Keratinocyte (primary cell): ENCODE measurements around the gene EFNA1. TPM values are rescaled to one million over a fixed set of nuclear protein-coding genes. Genes with fewer than 3 reads are reported as not detected.

ENCODE experiments used
- DNase-seq: peaks from one replicate; pipeline ENCODE4 v3.0.0-alpha.2; 2011; ENCODE audit warnings: low read depth, missing footprints, low spot score
- FAIRE-seq: peaks from 2 replicates; lab custom pipeline; 2011; peaks lifted over from hg19 to GRCh38; lab: Jason Lieb, UNC
- H2AFZ ChIP-seq: 2 replicates; pipeline ENCODE4 v1.6.0; 2012; ENCODE audit warnings: low read length, control low read depth, inconsistent platforms; ENCODE audit not compliant: control insufficient read depth
- H3K27ac ChIP-seq: 2 replicates; pipeline ENCODE4 v1.5.1; 2011; ENCODE audit warnings: low read length; ENCODE audit not compliant: control insufficient read depth, insufficient read depth
- H3K27me3 ChIP-seq: 3 replicates; pipeline ENCODE4 v1.6.0; 2011; ENCODE audit warnings: low read length; ENCODE audit not compliant: control insufficient read depth, insufficient read depth; ENCODE audit errors: extremely low read depth
- H3K36me3 ChIP-seq, 2 experiments: 2 replicates in 1 of 2; 3 replicates in 1 of 2; pipeline ENCODE4 v1.5.1; 2011; ENCODE audit warnings: low read length in 2 of 2, mild to moderate bottlenecking in 1 of 2; ENCODE audit not compliant: control insufficient read depth in 2 of 2, insufficient read depth in 2 of 2; ENCODE audit errors: extremely low read depth in 1 of 2
- H3K4me1 ChIP-seq: 3 replicates; pipeline ENCODE4 v1.5.1; 2011; ENCODE audit warnings: low read length; ENCODE audit not compliant: control insufficient read depth, insufficient read depth; ENCODE audit errors: extremely low read depth
- H3K4me2 ChIP-seq: 3 replicates; pipeline ENCODE4 v1.6.0; 2011; ENCODE audit warnings: low read depth, low read length; ENCODE audit not compliant: control insufficient read depth, insufficient read depth; ENCODE audit errors: extremely low read depth
- H3K4me3 ChIP-seq, 3 experiments: fragments of 200-600 bp in 1 of 3; sonication (generic) in 1 of 3; 2 replicates in 2 of 3; 3 replicates in 1 of 3; pipeline ENCODE4 v1.5.1; 2011 to 2016; ENCODE audit warnings: low read length in 3 of 3, mild to moderate bottlenecking in 3 of 3, control low read depth in 2 of 3, inconsistent platforms in 1 of 3, low read depth in 1 of 3, mixed read lengths in 1 of 3, mixed run types in 1 of 3, moderate library complexity in 1 of 3; ENCODE audit not compliant: control insufficient read depth in 2 of 3, insufficient read depth in 2 of 3; ENCODE audit errors: extremely low read depth in 1 of 3
- H3K79me2 ChIP-seq: 2 replicates; pipeline ENCODE4 v1.6.0; 2012; ENCODE audit warnings: low read length; ENCODE audit not compliant: control insufficient read depth, insufficient read depth
- H3K9ac ChIP-seq: 3 replicates; pipeline ENCODE4 v1.6.0; 2011; ENCODE audit warnings: low read length; ENCODE audit not compliant: control insufficient read depth, insufficient read depth; ENCODE audit errors: extremely low read depth
- H3K9me1 ChIP-seq: 3 replicates; pipeline ENCODE4 v1.6.0; 2011; ENCODE audit warnings: low read length; ENCODE audit not compliant: control insufficient read depth, insufficient read depth; ENCODE audit errors: extremely low read depth
- H3K9me3 ChIP-seq: 2 replicates; pipeline ENCODE4 v1.5.1; 2012; ENCODE audit warnings: low read depth, low read length; ENCODE audit not compliant: control insufficient read depth
- H4K20me1 ChIP-seq: 3 replicates; pipeline ENCODE4 v1.6.0; 2011; ENCODE audit warnings: low read length; ENCODE audit not compliant: control insufficient read depth, insufficient read depth; ENCODE audit errors: extremely low read depth
- EZH2 ChIP-seq: IDR thresholded peaks from one replicate; pipeline ENCODE4 v1.6.1; 2012; ENCODE audit warnings: inconsistent platforms, mild to moderate bottlenecking, low read length, moderate library complexity
- dilution Hi-C: fragments of 300-500 bp; cut with MboI; formaldehyde crosslinking; loops from one replicate; pipeline ENCODE4 v1.7.0; 2020; ENCODE audit warnings: low sequenced_read_pairs; ENCODE audit not compliant: extremely low pct_ligation_motif_present
- polyA plus RNA-seq, 5 experiments: library from polyadenylated mRNA; depleted of rRNA in 3 of 5; stranded (reverse) in 3 of 5; stranded (forward) in 1 of 5; unstranded in 1 of 5; fragments of >200 nt; gene quantifications; 1 replicate in 1 of 5; 2 replicates in 3 of 5; 3 replicates in 1 of 5; pipeline versions ENCODE4 v1.2.1 to v1.2.3, GENCODE V29; 2011 to 2012; ENCODE audit warnings: missing spikeins in 2 of 5, low read depth in 1 of 5, low replicate concordance in 1 of 5
- TF ChIP-seq, protein P1 (sequence below), 3 experiments: IDR thresholded peaks in 1 of 3; conservative IDR thresholded peaks in 1 of 3; optimal IDR thresholded peaks in 1 of 3; 2 replicates in 2 of 3; 3 replicates in 1 of 3; pipeline versions ENCODE3 to v1.5.1; 2011; ENCODE audit warnings: low read length in 3 of 3, mild to moderate bottlenecking in 3 of 3, moderate library complexity in 2 of 3, control low read depth in 1 of 3, inconsistent platforms in 1 of 3; ENCODE audit not compliant: insufficient read depth in 2 of 3; ENCODE audit errors: extremely low read depth in 1 of 3

Gene EFNA1
- polyA plus RNA-seq, 1 donor (not counting 4 experiments of a cell fraction or from before 2014, with no cell fraction given), result 77.5 TPM

DNA sequence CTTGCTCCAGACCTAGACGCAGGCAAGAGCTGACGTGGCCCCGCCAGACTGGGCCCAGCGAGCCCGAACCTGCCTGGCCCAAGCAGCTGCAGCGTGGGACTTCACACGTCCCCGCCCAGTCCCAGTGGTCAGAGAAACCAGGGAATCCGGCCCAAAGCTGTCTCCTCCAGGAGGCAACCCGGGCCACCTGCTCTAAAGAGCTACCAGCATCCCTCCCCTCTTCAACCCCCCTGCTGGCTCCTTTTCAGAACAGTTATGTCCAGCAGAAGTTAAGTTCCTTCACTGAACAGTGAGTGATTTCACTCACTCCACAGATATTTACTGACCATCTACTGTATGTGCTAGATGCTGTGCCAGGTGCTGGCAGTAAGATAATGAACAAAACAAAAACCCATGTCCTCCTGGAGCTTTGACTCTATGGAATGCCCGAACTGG is 2.1 kb upstream of the EFNA1 start:
- DNase-seq (peak; percentile 80), FAIRE-seq (peak; percentile 20)
- Histone ChIP-seq H3K4me3 (peak overlapping the region in 2 of 3 experiments; percentile 6 to 48), H3K4me1 (peaks cover 50% of the 10 kb centered on the region), H4K20me1 (no peaks in the 10 kb centered on the region), H3K9me1 (peaks cover 3% of the 10 kb centered on the region), H3K9ac (peak overlapping the region; percentile 96), H3K36me3 (peaks cover 0 to under 1% of the 10 kb centered on the region in 2 experiments), H3K27me3 (no peaks in the 10 kb centered on the region), H3K27ac (peak overlapping the region; percentile 84), H3K9me3 (no peaks in the 10 kb centered on the region), H3K4me2 (peak overlapping the region; percentile 85), H2AFZ (peak overlapping the region; percentile 16), H3K79me2 (peaks cover 24% of the 10 kb centered on the region)
- TF ChIP-seq, protein P1, sequence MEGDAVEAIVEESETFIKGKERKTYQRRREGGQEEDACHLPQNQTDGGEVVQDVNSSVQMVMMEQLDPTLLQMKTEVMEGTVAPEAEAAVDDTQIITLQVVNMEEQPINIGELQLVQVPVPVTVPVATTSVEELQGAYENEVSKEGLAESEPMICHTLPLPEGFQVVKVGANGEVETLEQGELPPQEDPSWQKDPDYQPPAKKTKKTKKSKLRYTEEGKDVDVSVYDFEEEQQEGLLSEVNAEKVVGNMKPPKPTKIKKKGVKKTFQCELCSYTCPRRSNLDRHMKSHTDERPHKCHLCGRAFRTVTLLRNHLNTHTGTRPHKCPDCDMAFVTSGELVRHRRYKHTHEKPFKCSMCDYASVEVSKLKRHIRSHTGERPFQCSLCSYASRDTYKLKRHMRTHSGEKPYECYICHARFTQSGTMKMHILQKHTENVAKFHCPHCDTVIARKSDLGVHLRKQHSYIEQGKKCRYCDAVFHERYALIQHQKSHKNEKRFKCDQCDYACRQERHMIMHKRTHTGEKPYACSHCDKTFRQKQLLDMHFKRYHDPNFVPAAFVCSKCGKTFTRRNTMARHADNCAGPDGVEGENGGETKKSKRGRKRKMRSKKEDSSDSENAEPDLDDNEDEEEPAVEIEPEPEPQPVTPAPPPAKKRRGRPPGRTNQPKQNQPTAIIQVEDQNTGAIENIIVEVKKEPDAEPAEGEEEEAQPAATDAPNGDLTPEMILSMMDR (optimal IDR thresholded peaks at IDR 0.05 in 1 of 3, IDR thresholded peaks at IDR 0.05 in 1 of 3, conservative IDR thresholded peaks at IDR 0.05 in 1 of 3; ENCODE audit: extremely low read depth in 1 of 3, insufficient read depth in 2 of 3, low read length in 3 of 3), result peak in 1 of 3 experiments; percentile 12
- no peak for TF ChIP-seq EZH2
- dilution Hi-C loops, result no loop called here

DNA sequence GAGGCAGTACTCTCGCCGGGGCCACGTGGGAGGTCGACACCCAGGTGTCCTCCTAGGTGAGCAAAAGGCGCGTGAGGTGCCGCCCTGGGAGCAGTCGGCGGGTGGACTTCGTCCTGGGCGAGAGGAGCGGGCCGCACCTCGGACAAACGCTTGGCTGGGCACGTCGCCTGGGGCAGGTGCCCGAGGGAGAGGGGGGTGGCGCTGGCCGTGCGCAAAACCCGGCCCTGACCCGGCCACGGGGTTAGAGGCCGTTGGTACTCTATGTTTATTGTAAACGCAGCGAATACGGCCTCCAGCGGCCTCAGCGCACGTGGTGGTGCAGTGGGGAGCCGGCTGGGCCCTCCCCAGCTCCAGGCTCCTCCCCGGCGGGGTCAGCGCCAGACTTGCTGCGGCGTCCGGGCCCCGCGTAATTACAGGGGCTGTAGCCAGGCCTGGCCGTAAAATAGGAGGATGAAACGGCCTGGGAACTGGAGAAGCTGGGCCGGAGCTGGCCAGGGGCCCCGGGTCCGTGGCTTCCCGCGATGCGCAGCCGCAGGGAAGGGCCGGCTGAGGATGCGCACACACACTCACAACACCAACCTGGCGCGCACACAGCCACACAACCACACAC is 1.6 kb upstream of the EFNA1 start:
- Histone ChIP-seq H3K4me1 (peaks cover 55% of the 10 kb centered on the region), H4K20me1 (no peaks in the 10 kb centered on the region), H3K36me3 (peaks cover 0 to 6% of the 10 kb centered on the region in 2 experiments), H3K79me2 (peaks cover 29% of the 10 kb centered on the region), H3K4me2 (peak overlapping the region; percentile 85), H3K27ac (peak overlapping the region; percentile 84), H3K9ac (peak overlapping the region; percentile 96), H3K4me3 (peak overlapping the region in 2 of 3 experiments; percentile 76 to 88), H3K27me3 (no peaks in the 10 kb centered on the region), H3K9me1 (peaks cover 3% of the 10 kb centered on the region), H3K9me3 (no peaks in the 10 kb centered on the region), H2AFZ (peak overlapping the region; percentile 59)
- TF ChIP-seq, protein P1 (optimal IDR thresholded peaks at IDR 0.05 in 1 of 3, IDR thresholded peaks at IDR 0.05 in 1 of 3, conservative IDR thresholded peaks at IDR 0.05 in 1 of 3; ENCODE audit: extremely low read depth in 1 of 3, insufficient read depth in 2 of 3, low read length in 3 of 3), result no peak
- TF ChIP-seq EZH2, result no peak
- dilution Hi-C loops, result no loop called here
- DNase-seq (no peak), FAIRE-seq (no peak)
